CD14-positive monocyte (primary cell): ENCODE measurements around the gene C19orf25. TPM values are rescaled to one million over a fixed set of nuclear protein-coding genes. Genes with fewer than 3 reads are reported as not detected.
A peak's percentile ranks its signal among the peaks of the same experiment; 100 is the strongest.

ENCODE experiments used
- DNase-seq, 3 donors: peaks; one replicate each; pipeline ENCODE4 v3.0.0-alpha.2; 2011 to 2022
- H2AFZ ChIP-seq: 2 replicates; pipeline ENCODE4 v1.6.0; 2012; ENCODE audit warnings: mild to moderate bottlenecking, low read depth, low read length, inconsistent platforms; ENCODE audit not compliant: insufficient read depth, poor library complexity, severe bottlenecking
- H3K27ac ChIP-seq, 2 donors: 1 replicate in 1 of 2; 2 replicates in 1 of 2; pipeline ENCODE4 v1.5.1; 2012 to 2013; ENCODE audit warnings: low read length in 2 of 2, control low read depth in 1 of 2, inconsistent platforms in 1 of 2, low read depth in 1 of 2, mild to moderate bottlenecking in 1 of 2
- H3K27me3 ChIP-seq, 2 donors: one replicate each; pipeline versions ENCODE4 v1.6.0 to v1.6.1; 2011 to 2013; ENCODE audit warnings: low read length in 2 of 2; ENCODE audit not compliant: control insufficient read depth in 2 of 2, insufficient read depth in 2 of 2
- H3K36me3 ChIP-seq, 2 donors: replicated peaks in 1 of 2; 1 replicate in 1 of 2; 2 replicates in 1 of 2; pipeline versions ENCODE4 v1.5.1 to v1.6.1; 2012 to 2013; ENCODE audit warnings: low read length in 2 of 2, control low read depth in 1 of 2, inconsistent platforms in 1 of 2, mild to moderate bottlenecking in 1 of 2; ENCODE audit not compliant: insufficient read depth in 2 of 2, control insufficient read depth in 1 of 2
- H3K4me1 ChIP-seq, 2 donors: 1 replicate in 1 of 2; 2 replicates in 1 of 2; pipeline versions ENCODE4 v1.5.1 to v1.6.1; 2012 to 2013; ENCODE audit warnings: low read length in 2 of 2, control low read depth in 1 of 2, inconsistent platforms in 1 of 2, mild to moderate bottlenecking in 1 of 2, moderate library complexity in 1 of 2; ENCODE audit not compliant: insufficient read depth in 2 of 2, control insufficient read depth in 1 of 2
- H3K4me2 ChIP-seq: replicated peaks from 2 replicates; pipeline ENCODE3; 2012; ENCODE audit warnings: low read length, moderate library complexity, mild to moderate bottlenecking; ENCODE audit not compliant: poor library complexity, severe bottlenecking; ENCODE audit errors: extremely low read depth
- H3K4me3 ChIP-seq, 3 experiments: fragments of 200-600 bp in 1 of 3; sonication (generic) in 1 of 3; replicated peaks in 1 of 3; 1 replicate in 2 of 3; 2 replicates in 1 of 3; pipeline ENCODE4 v1.5.1; 2011 to 2013; ENCODE audit warnings: low read length in 3 of 3, mild to moderate bottlenecking in 3 of 3, control low read depth in 2 of 3, low read depth in 2 of 3, inconsistent platforms in 1 of 3, moderate library complexity in 1 of 3
- H3K79me2 ChIP-seq: 2 replicates; pipeline ENCODE4 v1.6.0; 2012; ENCODE audit warnings: mild to moderate bottlenecking, control low read depth, inconsistent platforms, low read length, moderate library complexity; ENCODE audit not compliant: insufficient read depth
- H3K9ac ChIP-seq: 2 replicates; pipeline ENCODE4 v1.6.0; 2017; ENCODE audit warnings: low read length, mild to moderate bottlenecking; ENCODE audit not compliant: insufficient read depth, poor library complexity, severe bottlenecking
- H3K9me3 ChIP-seq, 2 donors: replicated peaks in 1 of 2; 1 replicate in 1 of 2; 2 replicates in 1 of 2; pipeline versions ENCODE4 v1.5.1 to v1.6.1; 2012 to 2013; ENCODE audit warnings: low read length in 2 of 2, control low read depth in 1 of 2; ENCODE audit not compliant: control insufficient read depth in 1 of 2, insufficient read depth in 1 of 2
- H4K20me1 ChIP-seq: 2 replicates; pipeline ENCODE4 v1.6.0; 2012; ENCODE audit warnings: mild to moderate bottlenecking, low read length, control low read depth, moderate library complexity; ENCODE audit not compliant: insufficient read depth
- H3K27ac Mint-ChIP-seq, 7 donors: one replicate each; pipeline ENCODE4 v1.8.0; 2020; ENCODE audit warnings: mild to moderate bottlenecking in 7 of 7, mixed read lengths in 7 of 7, moderate library complexity in 6 of 7, inconsistent platforms in 2 of 7
- H3K27me3 Mint-ChIP-seq, 3 donors: one replicate each; pipeline ENCODE4 v1.8.0; 2021 to 2022; ENCODE audit warnings: low read depth in 3 of 3, mild to moderate bottlenecking in 3 of 3, mixed read lengths in 3 of 3, moderate library complexity in 3 of 3, inconsistent platforms in 1 of 3
- H3K36me3 Mint-ChIP-seq, 2 donors: one replicate each; pipeline ENCODE4 v1.8.0; 2020; ENCODE audit warnings: mixed read lengths in 2 of 2, inconsistent platforms in 1 of 2, mild to moderate bottlenecking in 1 of 2
- H3K4me1 Mint-ChIP-seq: one replicate; pipeline ENCODE4 v1.8.0; 2020; ENCODE audit warnings: mild to moderate bottlenecking, mixed read lengths
- H3K4me3 Mint-ChIP-seq, 2 donors: one replicate each; pipeline ENCODE4 v1.8.0; 2020; ENCODE audit warnings: mild to moderate bottlenecking in 2 of 2, mixed read lengths in 2 of 2, moderate library complexity in 1 of 2
- H3K9me3 Mint-ChIP-seq, 7 donors: one replicate each; pipeline ENCODE4 v1.8.0; 2020 to 2022; ENCODE audit warnings: mixed read lengths in 7 of 7, mild to moderate bottlenecking in 6 of 7, moderate library complexity in 6 of 7, inconsistent platforms in 2 of 7
- CTCF ChIP-seq: fragments of 200-600 bp; IDR thresholded peaks from one replicate; pipeline ENCODE4 v1.8.0; 2022; ENCODE audit warnings: antibody characterized with exemption, mild to moderate bottlenecking
- WGBS: methylation state at CpG from one replicate; pipeline ENCODE4 v1.1.5; 2013; ENCODE audit warnings: missing lambda C conversion rate; ENCODE audit not compliant: insufficient coverage; 5-methylcytosine and 5-hydroxymethylcytosine counted together
- intact Hi-C, 2 donors: fragments of 100-400 bp; cut with micrococcal nuclease; formaldehyde crosslinking; loops; one replicate each; pipeline versions ENCODE4 v1.15.0 to v1.15.1; 2023
- polyA plus RNA-seq, 3 donors: library from polyadenylated mRNA; depleted of rRNA in 1 of 3; unstranded in 2 of 3; stranded (reverse) in 1 of 3; fragments of 300-500 nt in 2 of 3; fragments of >200 nt in 1 of 3; fragmentation: Illumina TruSeq in 2 of 3; gene quantifications; 1 replicate in 2 of 3; 2 replicates in 1 of 3; pipeline ENCODE4 v1.2.3, GENCODE V29; 2012 to 2021

C19orf25 gene
- polyA plus RNA-seq, 3 donors: 18.2 to 20.9 (median 19.9) TPM

- H3K27me3 ChIP-seq: peaks cover 46 to 96% of the 10 kb centered on the region in 2 donors
- no peak overlapping the region for H3K4me3 ChIP-seq
- H3K27me3 Mint-ChIP-seq: peaks cover 82 to 99% (median 93%) of the 10 kb centered on the region in 3 donors
- no peak overlapping the region for H3K27ac Mint-ChIP-seq
- H3K9ac ChIP-seq: no peak overlapping the region
- no peak overlapping the region for H2AFZ ChIP-seq
- WGBS: 61% methylated on average over 18 of the region's 33 CpGs
- no peak for TF ChIP-seq CTCF
- no peaks in the 10 kb centered on the region for H3K79me2 ChIP-seq
- no peaks in the 10 kb centered on the region for H3K36me3 ChIP-seq
- intact Hi-C loops: no loop called here
- H3K4me3 Mint-ChIP-seq: peak overlapping the region in 1 of 2 donors; percentile 73
- H3K4me1 Mint-ChIP-seq: peaks cover 9% of the 10 kb centered on the region
- H3K4me1 ChIP-seq: peaks cover 15% of the 10 kb centered on the region in 2 donors
- H3K4me2 ChIP-seq: no peak overlapping the region
- peaks cover 6 to 36% of the 10 kb centered on the region in 2 donors for H3K9me3 ChIP-seq
- H3K36me3 Mint-ChIP-seq: peaks cover 5 to 13% of the 10 kb centered on the region in 2 donors
- H3K27ac ChIP-seq: no peak overlapping the region
- peaks cover 6% of the 10 kb centered on the region for H4K20me1 ChIP-seq
- peaks cover 7 to 30% (median 13%) of the 10 kb centered on the region in 7 donors for H3K9me3 Mint-ChIP-seq
- peak in 1 of 3 donors; percentile 33 for DNase-seq
Measured at GRCh38 chr19:1453525-1454364, 25.3 kb downstream of the C19orf25 start.

GRCh38 chr19:1452802-1453524, 26.1 kb downstream of the C19orf25 start:
- Mint-ChIP-seq H3K27me3 (peaks cover 84 to 99% (median 93%) of the 10 kb centered on the region in 3 donors), H3K9me3 (peaks cover 7 to 38% (median 16%) of the 10 kb centered on the region in 7 donors), H3K4me3 (peak overlapping the region in 1 of 2 donors; percentile 57), H3K4me1 (peaks cover 9% of the 10 kb centered on the region), H3K27ac (no peak overlapping the region), H3K36me3 (peaks cover 5 to 12% of the 10 kb centered on the region in 2 donors)
- H3K9me3 ChIP-seq: peaks cover 6 to 33% of the 10 kb centered on the region in 2 donors
- intact Hi-C loops: no loop called here
- WGBS: 79% methylated on average over 20 of the region's 30 CpGs
- H3K9ac ChIP-seq: no peak overlapping the region
- no peak overlapping the region for H2AFZ ChIP-seq
- H4K20me1 ChIP-seq: peaks cover 7% of the 10 kb centered on the region
- no peaks in the 10 kb centered on the region for H3K79me2 ChIP-seq
- peaks cover 15% of the 10 kb centered on the region in 2 donors for H3K4me1 ChIP-seq
- H3K27me3 ChIP-seq: peaks cover 45 to 95% of the 10 kb centered on the region in 2 donors
- DNase-seq: no peak
- no peak for TF ChIP-seq CTCF
- H3K4me3 ChIP-seq: no peak overlapping the region
- H3K4me2 ChIP-seq: no peak overlapping the region
- H3K27ac ChIP-seq: no peak overlapping the region
- no peaks in the 10 kb centered on the region for H3K36me3 ChIP-seq
